Ectodermal cell (in vitro differentiated cells): Measurements from ENCODE around the gene ALG13.
"Not testable (repeated sequence)": the region's sequence is repeated elsewhere in the genome, so short reads cannot be mapped to it uniquely, and the experiment has no call there.

Source experiments
- H3K27ac ChIP-seq: 2 replicates; pipeline ENCODE4 v1.7.0; 2013; ENCODE audit warnings: mild to moderate bottlenecking, low read depth, low read length; ENCODE audit not compliant: insufficient read depth, poor library complexity, severe bottlenecking
- H3K27me3 ChIP-seq: 2 replicates; pipeline ENCODE4 v1.7.0; 2013; ENCODE audit warnings: mild to moderate bottlenecking, low read length; ENCODE audit not compliant: insufficient read depth, control insufficient read depth, poor library complexity, severe bottlenecking
- H3K36me3 ChIP-seq: one replicate; pipeline ENCODE4 v1.7.0; 2013; ENCODE audit warnings: low read length; ENCODE audit not compliant: control insufficient read depth, insufficient read depth
- H3K4me1 ChIP-seq: one replicate; pipeline ENCODE4 v1.7.0; 2013; ENCODE audit warnings: low read length; ENCODE audit not compliant: control insufficient read depth, insufficient read depth
- H3K4me3 ChIP-seq: 2 replicates; pipeline ENCODE4 v1.7.0; 2013; ENCODE audit warnings: low read depth, low read length, control low read depth; ENCODE audit not compliant: insufficient read depth
- H3K9me3 ChIP-seq: 2 replicates; pipeline ENCODE4 v1.7.0; 2013; ENCODE audit warnings: mild to moderate bottlenecking, low read length, moderate library complexity; ENCODE audit not compliant: control insufficient read depth
- WGBS, 2 experiments: methylation state at CpG; one replicate each; pipeline ENCODE4 v1.1.7; 2013; ENCODE audit warnings: missing lambda C conversion rate in 2 of 2; 5-methylcytosine and 5-hydroxymethylcytosine counted together

The ALG13 gene

GRCh38 chrX:111743316-111743715 lies 62.3 kb downstream of the ALG13 start:
- no peaks in the 10 kb centered on the region for H3K9me3 ChIP-seq
- no peak overlapping the region for H3K27ac ChIP-seq
- H3K4me1 ChIP-seq = no peaks in the 10 kb centered on the region
- 100% methylated on average over 1 of the region's 2 CpGs; no CpG with 5 or more reads in 1 of the 2 experiments for WGBS, 2 experiments
- no peak overlapping the region for H3K4me3 ChIP-seq
- no peaks in the 10 kb centered on the region for H3K27me3 ChIP-seq
- no peaks in the 10 kb centered on the region for H3K36me3 ChIP-seq

GRCh38 chrX:111756486-111756885 lies 75.5 kb downstream of the ALG13 start:
- Histone ChIP-seq H3K27me3 (no peaks in the 10 kb centered on the region), H3K4me1 (no peaks in the 10 kb centered on the region), H3K4me3 (no peak overlapping the region), H3K36me3 (no peaks in the 10 kb centered on the region), H3K9me3 (no peaks in the 10 kb centered on the region), H3K27ac (no peak overlapping the region)
- WGBS, 2 experiments = no CpG with 5 or more reads among the region's 2 CpGs

- no peak overlapping the region for H3K27ac ChIP-seq
- H3K9me3 ChIP-seq = no peaks in the 10 kb centered on the region
- H3K27me3 ChIP-seq = no peaks in the 10 kb centered on the region
- no peaks in the 10 kb centered on the region for H3K36me3 ChIP-seq
- WGBS, 2 experiments = 97% methylated on average over 2 of the region's 2 CpGs
- H3K4me1 ChIP-seq = no peaks in the 10 kb centered on the region
- H3K4me3 ChIP-seq = no peak overlapping the region
Observed at GRCh38 chrX:111759686-111760085, 78.7 kb downstream of the ALG13 start.

- H3K36me3 ChIP-seq = no peaks in the 10 kb centered on the region
- H3K27me3 ChIP-seq = no peaks in the 10 kb centered on the region
- H3K9me3 ChIP-seq = no peaks in the 10 kb centered on the region
- H3K27ac ChIP-seq = no peak overlapping the region
- WGBS, 2 experiments = 89 to 92% methylated on average over 2 to 3 of the region's 3 CpGs
- no peak overlapping the region for H3K4me3 ChIP-seq
- H3K4me1 ChIP-seq = no peaks in the 10 kb centered on the region
Observed at GRCh38 chrX:111761578-111762135, 80.7 kb downstream of the ALG13 start.

GRCh38 chrX:111778591-111778990 lies 97.6 kb downstream of the ALG13 start:
- Histone ChIP-seq H3K9me3 (no peaks in the 10 kb centered on the region), H3K4me1 (no peaks in the 10 kb centered on the region), H3K27me3 (no peaks in the 10 kb centered on the region), H3K36me3 (no peaks in the 10 kb centered on the region), H3K4me3 (no peak overlapping the region), H3K27ac (no peak overlapping the region)
- no CpG with 5 or more reads among the region's 1 CpG for whole genome bisulfite sequencing, 2 experiments

- H3K36me3 ChIP-seq = no peaks in the 10 kb centered on the region
- no peak overlapping the region for H3K4me3 ChIP-seq
- H3K27me3 ChIP-seq = no peaks in the 10 kb centered on the region
- H3K27ac ChIP-seq = no peak overlapping the region
- H3K9me3 ChIP-seq = no peaks in the 10 kb centered on the region
- no peaks in the 10 kb centered on the region for H3K4me1 ChIP-seq
Observed at GRCh38 chrX:111779582-111779981, 98.6 kb downstream of the ALG13 start.

- H3K4me1 ChIP-seq = no peaks in the 10 kb centered on the region
- H3K36me3 ChIP-seq = no peaks in the 10 kb centered on the region
- H3K4me3 ChIP-seq = no peak overlapping the region
- no peaks in the 10 kb centered on the region for H3K9me3 ChIP-seq
- H3K27me3 ChIP-seq = no peaks in the 10 kb centered on the region
- WGBS, 2 experiments = 87 to 92% methylated on average over 7 of the region's 7 CpGs
- H3K27ac ChIP-seq = no peak overlapping the region
Observed at GRCh38 chrX:111784667-111785066, 103.7 kb downstream of the ALG13 start.

GRCh38 chrX:111790054-111790453 lies 109.1 kb downstream of the ALG13 start:
- not testable (repeated sequence) for H3K36me3 ChIP-seq, H3K9me3 ChIP-seq
- 100% methylated on average over 1 of the region's 1 CpG; no CpG with 5 or more reads in 1 of the 2 experiments for WGBS, 2 experiments

More at GRCh38 chrX:111790054-111790453, 109.1 kb downstream of the ALG13 start:
- not testable (repeated sequence) for H3K4me1 ChIP-seq, H3K27ac ChIP-seq, H3K27me3 ChIP-seq, H3K4me3 ChIP-seq
